NCI-H748 treated with DMSO at 0.1 percent for 48 hours (cell line): Measurements from ENCODE around the gene PTGR2.
"Not testable (repeated sequence)": the region's sequence is repeated elsewhere in the genome, so short reads cannot be mapped to it uniquely, and the experiment has no call there.

ENCODE experiments used
- DNase-seq: peaks from one replicate; lab custom pipeline; 2025; lab: John Stamatoyannopoulos, UW

The PTGR2 gene

GRCh38 chr14:73851567-73852382, at the start of gene PTGR2:
PTGR2 (plus strand) TSS chr14:73851831; CDS start chr14:73858863, 7,032 bp downstream.
- peak; percentile 87 for DNase-seq

GRCh38 chr14:73802431-73803188, 49.0 kb upstream of the PTGR2 start:
- DNase-seq, result no peak

- DNase-seq, result no peak
Measured at GRCh38 chr14:73804636-73805035, 47.0 kb upstream of the PTGR2 start.

GRCh38 chr14:73807457-73807856, 44.2 kb upstream of the PTGR2 start:
- DNase-seq, result no peak

- no peak for DNase-seq
Measured at GRCh38 chr14:73809391-73809790, 42.2 kb upstream of the PTGR2 start.

- DNase-seq, result no peak
Measured at GRCh38 chr14:73810478-73811163, 41.0 kb upstream of the PTGR2 start.

GRCh38 chr14:73811164-73811503, 40.5 kb upstream of the PTGR2 start:
- no peak for DNase-seq

- DNase-seq, result no peak
Measured at GRCh38 chr14:73814153-73814552, 37.5 kb upstream of the PTGR2 start.

GRCh38 chr14:73815849-73816248, 35.8 kb upstream of the PTGR2 start:
- DNase-seq, result no peak

GRCh38 chr14:73816393-73816816, 35.2 kb upstream of the PTGR2 start:
- DNase-seq, result no peak

- no peak for DNase-seq
Measured at GRCh38 chr14:73817020-73817655, 34.5 kb upstream of the PTGR2 start.

- no peak for DNase-seq
Measured at GRCh38 chr14:73818821-73819220, 32.8 kb upstream of the PTGR2 start.

- DNase-seq, result no peak
Measured at GRCh38 chr14:73820631-73821030, 31.0 kb upstream of the PTGR2 start.

- no peak for DNase-seq
Measured at GRCh38 chr14:73823339-73823885, 28.2 kb upstream of the PTGR2 start.

- DNase-seq, result no peak
Measured at GRCh38 chr14:73824127-73824526, 27.5 kb upstream of the PTGR2 start.

- no peak for DNase-seq
Measured at GRCh38 chr14:73824536-73824935, 27.1 kb upstream of the PTGR2 start.

GRCh38 chr14:73825551-73826188, 26.0 kb upstream of the PTGR2 start:
- DNase-seq, result peak; percentile 34

GRCh38 chr14:73827190-73827589, 24.4 kb upstream of the PTGR2 start:
- DNase-seq, result not testable (repeated sequence)

- DNase-seq, result no peak
Measured at GRCh38 chr14:73829071-73829470, 22.6 kb upstream of the PTGR2 start.

GRCh38 chr14:73829526-73830431, 21.9 kb upstream of the PTGR2 start:
- no peak for DNase-seq
